ENCODE results near the gene PTPN13.

The PTPN13 gene

DNA sequence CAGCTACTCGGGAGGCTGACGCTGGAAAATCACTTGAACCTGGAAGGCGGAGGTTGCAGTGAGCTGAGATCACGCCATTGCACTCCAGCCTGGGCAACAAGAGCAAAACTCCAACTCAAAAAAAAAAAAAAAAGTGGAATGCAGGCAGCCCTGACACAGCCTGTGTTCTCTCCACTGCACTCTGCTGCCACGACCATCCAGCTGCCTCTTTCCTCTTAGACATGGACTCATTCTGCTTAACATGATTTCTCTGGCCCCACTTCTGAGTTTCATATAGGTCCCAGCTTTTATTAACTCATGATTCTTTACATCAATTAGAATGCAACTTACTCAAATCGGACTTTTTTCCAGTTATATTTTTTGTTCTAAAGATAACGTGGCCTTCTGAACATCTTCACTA is 225.4 kb downstream of the PTPN13 start:
- DNase-seq, result no peak

DNA sequence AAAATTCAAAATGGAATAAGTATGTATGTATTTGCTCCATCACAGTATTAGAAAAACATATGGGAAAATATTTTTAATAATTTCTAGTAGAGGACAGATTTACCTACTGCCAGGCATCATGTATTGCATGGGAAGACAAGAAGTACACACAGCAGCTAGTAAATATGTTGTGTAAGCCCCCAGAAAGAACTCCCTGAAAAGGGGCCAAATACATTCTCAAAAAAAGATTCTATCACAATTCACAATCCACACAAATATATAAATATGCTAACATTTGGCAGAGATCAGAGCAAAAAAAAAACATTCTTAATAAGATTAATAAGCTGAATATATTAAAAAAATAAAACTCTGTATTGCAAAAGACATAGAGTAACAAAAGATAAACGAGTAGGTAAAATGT is 227.0 kb downstream of the PTPN13 start:
- no peak for DNase-seq

DNA sequence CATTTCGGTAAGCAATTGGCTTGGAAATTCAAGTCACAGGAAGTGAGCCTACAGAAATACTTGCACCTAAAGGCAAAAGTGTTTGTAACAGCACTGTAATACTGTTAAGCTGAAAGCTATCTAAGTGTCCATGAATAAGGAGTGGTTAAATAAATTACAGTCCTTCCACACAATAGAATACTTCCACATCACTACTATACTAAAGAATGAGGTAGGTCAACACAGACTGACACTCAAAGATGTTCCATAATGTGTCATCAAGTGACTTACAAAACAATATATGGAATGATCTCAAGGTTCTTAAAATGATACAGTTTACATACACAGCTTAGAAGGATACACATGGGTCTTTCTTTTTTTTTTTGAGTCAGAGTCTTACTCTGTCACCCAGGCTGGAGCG is 228.0 kb downstream of the PTPN13 start:
- no peak for DNase-seq

DNA sequence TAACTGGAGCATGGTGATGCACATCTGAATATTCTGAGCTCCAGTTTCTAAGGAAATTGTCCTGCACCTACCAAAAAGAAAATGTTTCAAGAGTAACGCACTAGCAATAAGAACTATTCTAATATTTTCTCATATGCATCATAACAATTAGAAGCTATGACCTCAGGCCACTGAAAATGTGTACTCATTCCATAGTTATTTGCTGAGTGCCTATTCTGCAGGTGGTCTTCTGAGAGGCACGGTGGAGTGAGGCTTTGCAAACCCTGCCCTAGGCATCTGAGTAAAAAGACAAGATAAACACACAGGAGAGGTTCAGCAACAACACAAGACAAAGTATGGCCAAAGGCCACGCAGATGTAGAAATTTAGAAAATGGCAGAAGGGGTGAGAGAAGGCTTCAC is 231.4 kb downstream of the PTPN13 start:
- no peak for DNase-seq

DNA sequence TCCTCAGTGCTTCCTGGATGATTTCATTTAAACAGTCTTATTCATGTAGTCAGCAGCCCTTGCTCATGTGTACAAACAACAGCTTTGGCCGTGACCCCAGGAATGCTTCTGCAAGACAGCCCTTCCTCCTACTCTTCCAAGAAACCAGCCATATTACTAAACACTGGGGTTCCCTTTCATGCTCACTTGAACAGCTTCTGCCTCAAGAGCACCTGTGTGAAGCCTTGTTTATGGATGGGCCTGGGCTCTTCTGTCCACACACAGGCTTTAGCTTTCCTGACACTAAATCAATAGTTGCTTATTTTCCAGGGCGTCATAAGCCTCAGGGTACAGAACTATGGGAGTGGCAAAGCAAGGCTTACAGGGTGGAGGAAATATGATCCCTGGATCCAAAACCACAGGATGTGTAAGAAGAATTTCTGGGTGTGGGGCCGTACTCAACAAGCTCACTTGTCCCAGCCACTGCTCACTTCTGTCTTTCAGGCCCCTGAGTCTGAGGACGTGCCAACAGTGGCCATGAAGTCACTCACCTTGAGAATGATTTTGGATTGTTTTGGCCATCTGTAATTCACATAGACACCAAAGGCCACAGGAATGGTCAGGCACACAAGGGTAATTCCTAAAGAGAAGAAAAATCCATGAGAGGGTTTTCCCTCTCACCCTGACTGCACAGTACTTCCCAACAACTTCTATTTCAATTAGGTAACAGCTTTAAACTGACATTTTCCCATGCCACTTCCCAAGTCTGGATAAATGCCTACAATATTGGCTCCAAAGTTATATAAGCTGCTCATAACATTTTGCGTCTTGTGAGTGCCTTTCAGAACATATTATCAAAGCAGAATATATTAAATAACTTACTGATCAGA is 237.4 kb downstream of the PTPN13 start:
- DNase-seq, result no peak

DNA sequence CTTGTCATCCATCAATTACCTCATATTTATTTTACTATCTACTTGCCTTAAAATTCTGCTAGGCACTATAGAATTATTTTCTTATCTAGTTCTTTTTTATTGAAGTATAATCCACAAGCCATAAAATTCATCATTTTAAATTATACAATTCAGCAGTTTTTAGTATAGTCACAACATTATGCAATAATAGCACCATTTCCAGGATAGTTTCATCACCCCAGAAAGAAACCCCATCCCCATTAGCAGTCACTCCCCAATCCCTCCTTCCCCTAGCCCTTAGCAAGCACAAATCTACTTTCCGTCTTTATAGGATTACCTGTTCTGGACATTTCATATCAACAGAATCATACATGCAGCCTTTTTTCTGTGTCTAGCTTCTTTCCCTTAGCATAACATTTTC is 239.5 kb downstream of the PTPN13 start:
- no peak for DNase-seq

DNA sequence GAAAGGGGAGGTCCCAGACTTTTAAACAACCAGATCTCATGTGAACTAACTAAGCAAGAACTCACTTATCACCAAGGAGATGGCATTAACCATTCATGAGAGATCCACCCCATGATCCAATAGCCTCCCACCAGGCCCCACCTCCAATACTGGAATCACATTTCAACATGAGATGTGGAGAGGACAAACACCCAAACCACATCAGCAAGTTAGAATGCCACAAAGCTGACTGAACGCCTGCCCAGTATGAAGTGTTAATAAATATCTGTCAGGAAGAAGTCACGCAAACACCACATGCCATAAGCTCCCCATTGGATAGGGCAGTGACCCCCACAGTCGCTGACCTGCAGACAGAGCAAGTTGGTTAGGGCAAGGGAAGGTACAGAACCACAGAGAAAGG is 240.8 kb downstream of the PTPN13 start:
- no peak for DNase-seq

DNA sequence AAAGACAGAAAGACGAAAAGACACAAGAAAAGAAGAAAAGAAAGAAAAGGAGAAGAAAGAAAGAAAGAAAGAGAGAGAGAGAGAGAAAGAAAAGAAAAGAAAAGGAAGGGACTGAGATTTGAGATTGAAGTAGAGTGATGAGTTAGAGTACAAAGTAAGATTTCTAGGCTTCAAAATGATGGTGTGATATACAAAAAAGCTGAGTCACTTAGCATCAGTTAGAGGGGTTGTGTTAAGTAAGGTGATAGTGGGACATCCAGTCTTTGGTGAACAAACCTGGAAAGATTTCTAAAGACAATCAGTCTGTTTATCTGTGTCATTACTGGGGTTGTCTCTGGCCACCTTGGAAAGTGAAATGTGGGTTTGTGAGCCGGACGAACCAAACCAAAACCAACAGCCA is 241.6 kb downstream of the PTPN13 start:
- DNase-seq, result no peak

DNA sequence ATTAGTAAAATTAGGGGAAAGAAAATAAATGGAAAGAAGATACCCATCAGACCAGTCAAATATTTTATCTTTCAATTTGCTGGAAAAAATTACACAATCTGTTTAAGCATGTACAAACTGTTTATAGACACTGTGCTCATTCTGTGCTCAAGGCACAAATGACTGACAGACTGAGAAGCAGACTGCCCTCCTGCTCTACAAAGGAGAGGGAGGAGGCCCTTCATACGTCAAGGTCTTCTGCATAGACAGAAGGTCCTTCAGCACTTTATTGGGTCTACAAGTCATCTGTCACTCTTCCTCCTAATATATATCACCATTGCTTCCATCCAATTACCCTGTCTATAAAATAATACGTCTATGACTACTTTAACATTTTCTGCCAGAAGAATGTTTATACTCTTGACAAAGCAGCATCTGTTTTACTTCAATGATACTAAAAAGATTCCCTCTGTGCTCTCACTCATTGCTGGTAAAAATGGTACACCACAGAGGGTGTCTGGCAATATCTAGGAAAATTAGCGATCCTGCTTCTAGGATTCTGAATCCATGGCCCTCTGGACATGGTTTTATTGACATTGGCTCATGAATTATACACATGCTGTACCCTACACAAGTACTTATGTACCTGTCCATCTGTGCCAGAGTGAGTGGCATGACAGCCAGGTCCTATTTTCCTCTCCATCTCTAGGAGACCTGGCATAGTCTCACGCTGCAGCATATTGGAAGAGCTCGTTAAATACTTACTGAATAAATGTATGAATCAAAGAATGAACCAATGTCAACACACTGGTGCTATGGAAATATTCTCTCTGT is 243.8 kb downstream of the PTPN13 start:
- DNase-seq, result no peak

DNA sequence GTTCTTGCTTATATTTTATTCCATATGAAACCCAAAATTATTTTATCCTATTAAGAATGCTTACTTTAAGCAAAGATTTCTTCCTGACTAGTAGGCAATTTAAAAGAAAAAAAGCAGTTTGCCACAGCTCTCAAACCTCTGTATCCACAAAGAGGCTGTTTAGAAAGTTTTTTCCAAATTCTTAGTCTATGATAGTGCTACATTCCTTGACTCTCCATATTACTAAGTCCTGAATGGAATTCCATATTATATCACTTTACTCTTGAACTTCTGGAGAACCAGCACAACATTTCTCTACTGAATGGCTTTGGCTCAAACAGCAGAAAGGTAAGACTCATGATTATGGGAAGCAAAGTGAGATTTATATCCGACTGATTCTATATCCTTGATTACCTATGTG is 246.7 kb downstream of the PTPN13 start:
- DNase-seq, result no peak

DNA sequence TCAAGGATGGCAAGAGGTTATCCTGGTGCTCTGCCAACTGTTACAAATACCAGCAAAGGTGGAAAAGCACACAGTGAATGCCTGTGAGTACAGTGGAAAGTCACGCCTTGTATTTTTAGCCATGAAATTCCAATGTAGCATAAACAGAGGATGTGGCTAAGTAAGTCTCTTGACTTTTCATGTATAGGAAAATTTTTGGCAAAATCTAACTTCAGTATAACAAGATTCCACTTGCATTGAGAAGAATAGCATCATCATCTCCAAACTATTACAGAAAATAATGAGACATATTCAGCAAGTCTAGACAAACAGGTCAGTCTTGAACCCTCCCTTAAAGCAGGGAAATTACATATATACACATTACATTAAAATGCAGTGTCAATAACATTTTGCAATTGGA is 247.2 kb downstream of the PTPN13 start:
- no peak for DNase-seq

DNA sequence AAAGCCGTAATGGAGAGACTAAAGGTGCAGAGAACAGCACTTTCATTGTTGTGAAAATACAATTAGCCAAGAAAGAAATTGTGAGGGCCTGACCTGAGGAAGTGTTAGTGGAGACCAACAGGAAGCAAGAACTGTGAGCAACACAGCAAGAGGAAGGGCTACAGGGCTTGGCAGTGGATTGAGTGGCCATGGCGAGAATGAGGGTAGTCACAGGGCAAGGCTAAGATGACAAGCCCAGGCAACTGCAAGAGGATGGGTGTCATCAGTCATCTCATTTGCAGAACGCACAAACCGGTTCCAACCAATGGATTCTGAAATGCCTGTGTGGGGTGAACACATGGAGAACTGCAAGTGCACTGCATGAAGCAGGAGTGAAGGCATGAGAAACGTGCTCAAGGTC is 251.5 kb downstream of the PTPN13 start:
- DNase-seq, result no peak

DNA sequence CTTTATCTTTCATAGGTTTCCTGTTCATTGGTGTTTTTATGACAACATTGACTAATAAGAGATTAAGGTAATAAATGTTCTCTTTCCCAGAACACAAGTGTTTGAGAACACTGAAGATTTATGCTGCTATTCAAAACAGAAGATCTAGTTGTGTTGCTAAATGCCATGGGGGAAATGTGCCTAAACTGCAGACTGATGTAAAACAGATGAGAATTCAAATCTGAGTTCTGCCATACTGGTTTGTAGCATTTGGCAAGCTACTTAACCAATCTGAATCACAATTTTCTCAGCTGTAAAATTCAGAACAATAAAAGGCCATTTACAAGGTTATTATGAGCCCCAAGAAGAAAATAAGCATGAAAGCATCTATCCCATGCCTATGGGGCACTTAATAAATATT is 252.8 kb downstream of the PTPN13 start:
- DNase-seq, result no peak

DNA sequence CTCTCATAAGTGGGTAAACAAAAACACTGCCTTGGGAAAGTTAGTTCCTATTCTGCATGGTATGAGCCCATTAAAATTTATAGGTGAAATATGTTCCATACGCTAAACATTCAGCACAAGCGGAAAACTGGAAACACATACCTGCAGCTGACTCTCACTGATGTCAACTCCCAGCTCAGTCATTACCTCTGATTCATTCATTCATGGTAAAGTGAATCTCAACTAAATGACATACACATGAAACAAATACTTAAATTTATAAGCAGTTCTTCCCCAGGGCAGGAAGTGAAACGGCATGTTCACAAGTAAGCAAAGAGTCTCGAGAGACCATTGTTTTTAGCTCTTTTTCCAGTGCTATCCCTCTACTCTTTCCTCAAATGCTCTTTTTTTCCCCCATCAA is 253.5 kb downstream of the PTPN13 start:
- DNase-seq, result no peak

DNA sequence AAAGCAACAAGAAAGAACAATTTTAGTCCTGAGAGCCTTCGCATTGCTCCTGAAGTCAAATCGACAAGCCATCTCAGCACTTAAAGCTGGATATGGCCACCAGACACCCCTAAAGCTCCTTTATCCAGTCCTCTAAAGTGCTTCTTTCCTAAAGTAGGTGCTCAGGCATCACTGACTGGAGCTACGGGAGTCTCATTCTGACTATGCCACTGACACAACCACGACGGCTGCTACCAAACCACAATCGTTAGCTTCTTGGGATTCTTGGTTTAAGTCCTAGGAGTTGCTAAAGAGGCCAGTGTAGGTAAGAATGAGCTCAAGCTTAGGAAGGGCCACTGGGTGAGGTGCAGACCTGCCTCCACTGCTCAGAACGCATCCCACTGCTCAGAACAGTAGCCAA is 254.0 kb downstream of the PTPN13 start:
- DNase-seq, result no peak

DNA sequence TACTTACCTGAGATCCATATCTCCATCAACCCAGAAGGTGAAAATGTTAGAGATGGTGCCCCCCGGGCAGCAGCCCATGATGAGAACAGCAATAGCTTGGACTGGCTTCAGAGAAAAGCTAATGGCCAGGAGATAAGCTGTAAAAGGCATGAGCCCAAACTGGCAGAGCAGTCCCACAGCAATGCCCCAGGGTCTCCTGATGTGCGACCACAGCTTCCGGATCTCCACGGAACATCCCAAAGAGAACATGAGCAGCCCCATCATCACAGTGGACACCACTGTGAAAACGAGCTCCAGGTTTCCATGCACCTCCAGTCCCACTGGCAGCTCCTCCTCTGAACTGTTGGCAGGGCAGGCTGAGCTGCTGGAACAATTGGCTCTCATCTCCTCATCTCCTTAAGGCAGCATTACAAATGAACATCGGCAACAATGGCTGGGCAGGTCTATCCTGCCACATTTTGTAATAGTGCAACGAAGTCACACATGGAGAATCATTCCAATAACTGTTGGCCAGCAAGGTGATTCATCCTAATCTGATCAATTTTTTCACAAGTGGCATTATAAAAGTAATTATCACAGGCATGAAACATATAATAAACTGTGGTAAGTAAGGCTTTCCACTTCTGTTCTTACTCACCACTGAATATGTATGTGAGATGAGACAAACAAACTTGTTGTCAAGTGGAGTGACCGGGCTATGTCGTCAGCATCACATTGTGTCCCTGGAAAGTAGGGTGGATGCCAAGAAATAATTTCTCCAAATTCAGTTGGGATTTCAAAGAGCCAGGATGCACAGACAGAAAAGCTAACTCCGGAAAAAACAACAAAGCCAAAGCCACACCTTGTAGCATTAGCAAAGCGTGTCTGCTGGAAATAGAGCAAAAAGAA is 254.9 kb downstream of the PTPN13 start, which contains the start of gene SLC10A6:
TSS of gene SLC10A6 (minus strand) at position 653 of the 888 bp plus-strand sequence. CDS start at position 384, 269 bp downstream.
- no peak for DNase-seq

DNA sequence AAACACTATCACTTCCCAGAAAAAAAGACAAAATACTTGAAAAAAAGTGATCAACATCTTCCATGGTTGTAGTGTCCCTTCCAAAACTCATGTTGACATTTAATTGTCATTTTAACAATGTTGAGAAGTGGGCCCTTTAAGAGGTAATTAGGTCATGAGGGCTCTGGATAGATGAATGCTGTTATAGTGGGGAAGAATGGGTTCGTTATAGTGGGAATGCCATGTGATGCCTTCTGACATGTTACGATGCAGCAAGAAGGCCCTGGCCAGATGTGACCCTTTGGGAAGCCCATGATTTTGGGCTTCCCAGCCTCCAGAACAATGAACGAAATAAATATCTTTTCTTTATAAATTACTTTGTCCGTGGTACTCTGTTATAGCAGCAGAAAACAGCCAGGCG is 259.1 kb downstream of the PTPN13 start:
- DNase-seq, result no peak

DNA sequence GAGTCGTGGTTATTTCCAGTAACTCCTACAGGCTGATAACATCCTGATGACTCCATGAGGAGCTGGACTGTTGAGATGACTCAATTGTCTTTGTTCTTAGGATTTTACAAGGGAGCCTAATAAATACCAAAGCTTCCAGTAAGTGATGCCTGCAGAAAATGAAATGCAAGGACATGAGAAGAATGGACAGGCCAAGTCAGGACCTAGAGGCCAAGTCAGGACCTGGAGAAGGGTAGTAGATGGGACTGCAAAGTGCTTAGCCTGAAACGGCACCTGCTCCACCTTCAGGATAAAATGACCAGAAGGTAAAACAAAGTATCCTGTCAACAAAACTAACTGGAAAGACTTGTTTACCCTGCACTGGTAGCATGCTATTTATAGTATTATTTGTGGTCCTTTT is 261.5 kb downstream of the PTPN13 start:
- DNase-seq, result no peak

DNA sequence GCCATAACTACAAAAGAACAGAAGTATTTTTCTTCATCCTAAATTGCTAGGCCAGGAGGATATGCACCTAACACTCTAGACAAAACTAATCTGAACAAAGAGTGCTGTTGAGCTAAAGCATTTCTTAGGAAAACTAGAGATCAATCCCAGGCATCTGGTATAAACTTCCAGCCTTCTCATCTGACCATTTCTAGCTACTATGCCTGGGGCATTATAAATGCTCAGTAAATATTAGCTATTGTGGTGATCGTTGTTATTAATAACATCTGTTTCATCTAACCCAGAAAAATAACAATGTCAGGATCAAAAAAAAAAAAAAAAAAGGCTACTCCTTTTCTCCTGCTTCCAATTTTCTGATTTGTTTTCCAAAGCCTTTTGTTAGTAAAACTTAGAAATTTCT is 262.8 kb downstream of the PTPN13 start:
- DNase-seq, result no peak

DNA sequence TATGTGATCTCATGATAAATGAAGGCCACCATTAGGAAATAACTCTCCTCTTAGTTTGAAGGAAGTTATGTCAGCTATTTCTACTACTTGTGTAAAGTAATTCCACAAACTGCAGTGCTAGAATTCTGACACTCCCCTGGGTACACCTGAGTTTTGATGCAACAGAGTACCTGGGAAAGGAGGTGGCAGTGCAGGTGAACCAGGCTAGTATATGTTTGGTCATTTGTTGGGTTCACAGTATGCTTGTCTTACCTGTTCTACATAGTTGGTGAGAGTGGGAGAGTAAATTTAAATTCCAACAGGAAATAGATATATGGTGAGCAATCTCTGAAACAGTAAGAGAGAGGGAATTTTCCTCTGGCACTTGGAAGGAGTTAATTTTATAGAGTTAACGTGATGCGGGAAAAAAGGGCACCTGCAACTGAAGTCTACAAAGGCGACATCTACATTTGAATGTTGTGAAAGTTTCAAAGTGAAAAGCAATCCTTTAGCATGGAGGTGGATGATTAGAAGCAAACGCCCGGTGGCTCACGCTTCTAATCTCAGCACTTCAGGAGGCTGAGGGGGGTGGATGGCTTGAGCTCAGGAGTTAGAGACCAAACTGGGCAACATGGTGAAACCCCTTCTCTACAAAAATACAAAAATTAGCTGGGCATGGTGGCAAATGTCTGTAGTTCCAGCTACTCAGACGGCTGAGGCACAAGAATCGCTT is 263.4 kb downstream of the PTPN13 start:
- no peak for DNase-seq

Data from activated CD4-positive, CD25-positive, alpha-beta regulatory T cell treated with anti-CD3 and anti-CD28 coated beads, Interleukin-2, amount 50 U/mL, for 72 hours (primary cell).